ENCODE results near the gene SNRNP27.
"Not testable (repeated sequence)": the region's sequence is repeated elsewhere in the genome, so short reads cannot be mapped to it uniquely, and the experiment has no call there.

The SNRNP27 gene, protein sequence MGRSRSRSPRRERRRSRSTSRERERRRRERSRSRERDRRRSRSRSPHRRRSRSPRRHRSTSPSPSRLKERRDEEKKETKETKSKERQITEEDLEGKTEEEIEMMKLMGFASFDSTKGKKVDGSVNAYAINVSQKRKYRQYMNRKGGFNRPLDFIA

DNA sequence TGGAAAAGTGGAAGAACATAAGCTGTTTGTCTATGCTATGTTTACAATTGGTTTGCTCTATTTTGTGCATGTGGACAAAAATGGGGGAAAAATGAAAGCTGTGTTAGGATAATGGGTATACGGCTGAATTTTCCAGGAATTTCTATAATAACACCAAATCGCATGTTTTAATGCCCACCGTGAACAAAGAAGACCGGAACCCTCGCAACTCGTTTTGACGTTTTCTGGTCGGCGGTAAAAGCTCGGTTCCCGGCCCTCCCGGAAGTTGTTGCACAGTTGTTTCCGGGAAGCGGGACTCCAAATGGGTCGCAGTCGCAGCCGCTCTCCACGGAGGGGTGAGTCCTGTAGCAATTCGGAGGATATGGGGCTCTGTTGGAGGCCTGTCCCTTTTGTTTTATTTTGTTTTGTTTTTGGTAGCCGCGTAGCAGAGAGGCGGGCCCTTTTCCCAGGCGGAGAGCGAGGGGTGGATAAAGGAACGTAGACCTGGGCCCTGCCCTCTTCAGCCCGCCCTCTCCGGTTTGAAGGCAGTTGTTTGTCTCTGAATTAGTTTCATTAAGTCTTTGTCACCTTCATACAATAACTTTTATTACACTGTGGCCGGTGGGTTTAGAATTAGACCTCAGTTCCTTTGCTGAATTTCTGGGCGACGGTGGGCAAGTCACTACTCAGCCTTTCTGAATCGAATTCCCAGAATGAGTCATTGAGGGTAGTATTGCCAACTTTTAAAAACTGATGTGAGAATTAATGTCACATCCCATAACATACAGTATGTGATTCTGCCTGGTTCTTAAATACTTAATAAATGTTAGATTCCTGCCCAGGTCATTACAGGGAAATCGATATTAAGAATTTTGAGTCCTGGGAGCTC lies at the start of gene SNRNP27:
SNRNP27 (plus strand) TSS at position 273 of the 868 bp plus-strand sequence; CDS start at position 302, 29 bp downstream.
- peak; percentile 93 for DNase-seq

DNA sequence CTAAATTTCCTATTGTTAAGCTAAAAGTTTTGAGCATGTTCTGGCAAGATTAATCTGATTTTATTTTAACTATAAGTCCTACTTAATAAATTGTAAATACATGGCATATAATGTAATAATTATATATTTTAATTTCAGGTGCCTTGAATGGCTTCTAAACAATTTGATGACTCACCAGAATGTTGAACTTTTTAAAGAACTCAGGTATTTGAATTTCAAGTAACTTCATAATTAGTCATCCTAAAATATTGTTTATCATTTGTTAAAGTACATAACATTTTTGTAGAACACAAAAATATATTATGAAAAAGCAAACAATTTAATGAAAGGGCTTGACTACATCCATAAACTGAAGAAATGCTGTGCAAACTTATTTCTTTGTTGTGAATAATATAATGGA lies 49.8 kb upstream of the SNRNP27 start:
- DNase-seq: no peak

GRCh38 chr2:69844560-69844959 lies 49.2 kb upstream of the SNRNP27 start:
- DNase-seq: no peak

DNA sequence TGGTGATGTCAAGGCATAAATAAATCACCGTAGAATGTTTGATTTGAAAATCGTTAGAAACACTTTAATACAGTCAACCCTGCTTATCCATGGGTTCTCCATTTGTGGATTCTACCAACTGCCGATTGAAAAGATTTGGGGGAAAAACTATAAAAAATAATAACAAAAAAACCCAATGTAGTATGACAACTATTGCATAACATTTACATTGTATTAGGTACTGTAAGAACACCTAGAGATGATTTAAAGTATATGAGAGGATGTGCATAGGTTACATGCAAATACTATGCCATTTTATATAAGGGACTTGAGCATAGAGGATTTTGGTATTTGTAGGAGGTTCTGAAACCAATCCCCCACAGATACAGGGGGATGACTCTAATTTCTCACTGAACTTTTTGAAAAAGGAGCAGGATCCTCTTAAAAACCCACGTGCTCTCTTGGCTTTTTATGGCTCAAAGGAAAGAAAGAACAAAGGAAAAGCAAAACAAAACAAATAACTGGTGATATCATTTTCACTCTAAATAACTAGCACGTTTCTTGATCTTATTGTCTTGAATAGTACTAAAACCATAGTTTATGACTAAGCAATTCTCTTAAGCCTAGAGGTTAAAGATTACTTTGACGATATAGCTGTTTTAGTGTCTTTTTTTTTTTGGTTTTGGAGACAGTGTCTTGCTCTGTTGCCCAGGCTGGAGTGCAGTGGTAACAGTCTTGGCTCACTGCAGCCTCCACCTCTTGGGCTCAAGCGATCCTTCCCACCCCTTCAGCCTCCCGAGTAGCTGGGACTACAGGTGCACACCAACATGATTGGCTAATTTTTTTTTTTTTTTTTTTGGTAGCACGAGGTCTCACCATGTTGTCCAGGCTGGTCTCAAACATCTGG lies 47.3 kb upstream of the SNRNP27 start:
- no peak for DNase-seq

DNA sequence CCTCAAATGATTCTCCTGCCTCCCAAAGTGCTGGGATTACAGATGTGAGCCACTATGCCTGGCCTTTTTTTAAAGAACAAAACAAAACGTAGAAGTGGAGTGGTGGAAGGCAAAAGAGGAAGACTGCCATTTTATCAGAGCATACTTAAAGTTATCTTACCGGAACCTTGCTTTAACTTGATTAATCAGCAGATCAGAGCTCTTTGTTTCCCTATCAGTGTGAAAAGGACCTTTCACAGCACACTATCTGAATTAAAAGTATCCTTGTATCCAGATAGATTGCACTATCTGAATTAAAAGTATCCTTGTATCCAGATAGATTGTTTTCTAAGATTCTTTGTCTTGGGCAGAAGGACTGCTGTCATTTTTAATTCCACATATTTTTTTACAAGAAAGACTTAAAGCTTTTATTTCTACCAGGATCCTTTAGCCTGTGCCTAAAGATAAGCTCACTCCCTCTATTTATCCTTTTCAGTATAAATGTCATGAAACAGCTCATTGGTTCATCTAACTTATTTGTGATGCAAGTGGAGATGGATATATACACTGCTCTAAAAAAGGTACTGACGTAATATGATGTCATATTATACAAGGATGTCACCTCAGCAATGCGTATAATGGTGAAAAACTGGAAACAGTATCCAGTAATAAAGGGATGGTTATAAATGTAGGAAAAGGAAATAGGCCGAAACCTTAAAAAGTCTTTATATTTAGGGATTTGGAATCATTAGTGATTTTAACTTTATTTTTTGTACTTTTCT lies 46.5 kb upstream of the SNRNP27 start:
- DNase-seq: no peak

- DNase-seq: no peak
These were observed 45.5 kb upstream of the SNRNP27 start for GRCh38 chr2:69848186-69848790.

DNA sequence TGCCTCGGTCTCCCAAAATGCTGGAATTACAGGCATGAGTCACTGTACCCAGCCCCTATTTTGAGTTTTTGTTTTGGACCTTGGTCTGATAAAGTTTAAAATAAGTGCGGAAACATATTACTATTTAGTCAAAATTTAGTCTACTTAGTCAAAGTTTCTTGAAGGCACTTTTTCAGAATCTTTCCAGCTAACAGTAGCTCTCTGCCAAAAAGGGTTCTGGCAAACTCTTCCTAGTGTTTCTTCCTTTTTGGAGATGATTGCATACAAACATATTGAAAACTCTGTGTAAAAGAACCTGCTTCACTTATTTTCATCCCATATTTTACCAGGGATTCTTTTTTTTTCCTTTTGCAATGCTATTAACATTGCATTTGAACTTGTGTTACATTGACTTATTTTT lies 35.5 kb upstream of the SNRNP27 start:
- DNase-seq: no peak

GRCh38 chr2:69863298-69863697 lies 30.5 kb upstream of the SNRNP27 start:
- DNase-seq: no peak

DNA sequence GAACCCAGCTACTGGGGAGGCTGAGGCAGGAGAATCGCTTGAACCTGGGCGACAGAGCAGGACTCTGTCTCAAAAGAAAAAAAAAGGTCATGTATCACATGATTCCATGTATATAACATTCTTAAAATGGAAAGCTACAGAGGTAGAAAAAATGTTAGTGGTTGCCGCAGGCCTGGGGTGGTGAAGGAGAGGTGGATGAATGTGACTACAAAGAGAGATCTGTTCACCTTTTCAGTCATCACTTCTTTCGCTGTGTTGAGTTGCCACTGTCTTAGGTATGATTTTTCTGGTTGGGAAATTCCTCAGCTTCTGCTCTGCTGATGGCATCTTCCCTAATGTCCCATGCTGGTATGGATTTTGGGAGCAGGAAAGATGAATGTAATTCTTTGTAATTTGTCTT lies 5.3 kb upstream of the SNRNP27 start:
- no peak for DNase-seq

DNA sequence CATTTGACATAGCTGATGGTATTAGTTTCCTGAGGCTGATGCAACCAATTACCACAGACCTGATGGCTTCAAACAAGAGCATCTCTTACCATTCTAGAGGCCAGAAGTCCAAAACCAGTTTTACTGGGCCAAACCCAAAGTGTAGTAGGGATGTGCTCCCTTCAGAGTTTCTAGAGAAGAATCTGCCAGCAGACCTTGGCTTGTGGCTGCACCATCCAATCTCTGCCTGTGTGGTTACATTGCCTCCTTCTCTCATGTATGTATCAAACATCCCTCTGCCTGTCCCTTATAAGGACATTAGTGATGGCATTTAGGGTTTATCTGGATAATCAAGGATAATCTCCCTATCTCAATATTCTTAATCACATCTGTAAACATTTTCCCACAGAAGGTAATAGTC lies 4.5 kb upstream of the SNRNP27 start:
- no peak for DNase-seq

GRCh38 chr2:69890881-69891280 lies 2.9 kb upstream of the SNRNP27 start:
- DNase-seq: no peak

- DNase-seq: not testable (repeated sequence)
These were observed 825 bp upstream of the SNRNP27 start for GRCh38 chr2:69892838-69893424.

- DNase-seq: not testable (repeated sequence)
These were observed 981 bp downstream of the SNRNP27 start for GRCh38 chr2:69894737-69895136.

DNA sequence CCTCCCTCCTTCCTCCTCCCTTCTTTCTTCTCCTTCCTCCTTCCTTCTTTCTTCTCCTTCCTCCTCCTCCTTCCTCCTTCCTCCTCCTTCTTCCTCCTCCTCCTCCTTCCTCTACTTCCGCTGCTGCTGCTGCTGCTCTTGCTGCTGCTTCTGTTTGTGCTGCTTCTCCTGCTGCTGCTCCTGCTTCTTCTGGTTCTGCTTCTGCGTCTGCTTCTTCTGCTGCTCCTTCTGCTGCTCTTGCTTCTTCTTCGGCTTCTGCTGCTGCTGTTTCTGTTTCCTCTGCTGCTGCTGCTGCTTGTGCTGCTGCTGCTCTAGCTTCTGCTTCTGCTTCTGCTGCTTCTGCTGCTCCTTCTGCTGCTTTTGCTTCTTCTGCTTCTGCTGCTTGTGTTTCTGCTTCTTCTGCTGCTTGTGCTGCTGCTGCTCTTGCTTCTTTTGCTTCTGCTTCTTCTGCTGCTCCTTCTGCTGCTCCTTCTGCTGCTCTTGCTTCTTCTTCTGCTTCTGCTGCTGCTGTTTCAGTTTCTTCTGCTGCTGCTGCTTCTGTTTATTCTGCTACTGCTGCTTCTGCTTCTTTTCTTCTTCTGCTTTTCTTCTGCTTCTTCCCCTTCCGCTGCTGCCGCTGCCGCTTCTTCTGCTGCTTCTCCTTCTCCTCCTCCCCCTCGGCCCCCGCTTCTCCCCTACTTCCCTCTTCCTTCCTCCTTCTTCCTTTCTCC lies 8.6 kb downstream of the SNRNP27 start:
- no peak for DNase-seq

DNA sequence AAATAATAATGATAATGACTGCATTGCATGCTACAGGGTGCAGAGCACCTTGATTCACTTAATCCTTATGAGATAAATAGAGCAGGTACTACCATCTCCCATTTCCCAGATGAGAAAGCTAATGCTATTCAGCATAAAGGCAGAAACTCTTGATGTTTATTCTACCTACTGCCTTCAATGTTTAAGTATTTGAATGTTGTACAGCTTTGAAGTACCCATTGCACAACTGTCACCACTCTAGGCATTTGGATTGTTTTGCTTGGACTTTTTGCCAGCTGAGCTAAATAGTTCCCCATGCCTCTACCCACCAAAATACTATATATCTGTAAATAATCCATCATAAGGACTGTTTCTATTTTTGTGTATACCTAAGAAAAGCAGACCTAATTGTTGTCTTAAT lies 13.5 kb downstream of the SNRNP27 start:
- no peak for DNase-seq

DNA sequence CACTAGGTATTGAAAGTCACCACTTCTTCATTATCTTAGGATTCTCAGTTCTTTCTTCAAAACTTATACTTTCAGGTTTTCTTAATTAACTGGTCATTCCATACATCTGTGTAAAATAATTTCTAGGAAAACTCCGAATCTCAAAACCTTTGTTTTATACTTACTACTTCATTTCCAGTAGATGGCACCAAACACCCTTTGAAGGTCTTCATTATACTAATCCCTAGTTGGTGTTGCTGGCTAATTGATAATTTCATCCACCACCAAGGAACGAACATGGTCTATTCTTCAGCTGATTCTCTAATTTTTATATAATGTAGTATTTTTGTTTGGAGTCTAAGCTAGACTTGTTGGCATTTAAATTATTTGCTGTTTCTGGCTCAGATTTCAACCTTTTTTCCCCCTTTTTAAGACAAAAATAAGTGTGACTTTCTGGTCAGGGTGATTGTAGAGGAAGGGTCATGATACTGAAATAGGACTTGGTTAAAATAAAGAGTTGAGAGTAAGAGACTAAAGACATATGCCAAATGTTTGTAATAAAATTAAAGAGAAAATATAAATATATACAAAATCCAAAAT lies 18.3 kb downstream of the SNRNP27 start:
- no peak for DNase-seq

GRCh38 chr2:69914164-69914949 lies 20.6 kb downstream of the SNRNP27 start:
- DNase-seq: peak; percentile 99

DNA sequence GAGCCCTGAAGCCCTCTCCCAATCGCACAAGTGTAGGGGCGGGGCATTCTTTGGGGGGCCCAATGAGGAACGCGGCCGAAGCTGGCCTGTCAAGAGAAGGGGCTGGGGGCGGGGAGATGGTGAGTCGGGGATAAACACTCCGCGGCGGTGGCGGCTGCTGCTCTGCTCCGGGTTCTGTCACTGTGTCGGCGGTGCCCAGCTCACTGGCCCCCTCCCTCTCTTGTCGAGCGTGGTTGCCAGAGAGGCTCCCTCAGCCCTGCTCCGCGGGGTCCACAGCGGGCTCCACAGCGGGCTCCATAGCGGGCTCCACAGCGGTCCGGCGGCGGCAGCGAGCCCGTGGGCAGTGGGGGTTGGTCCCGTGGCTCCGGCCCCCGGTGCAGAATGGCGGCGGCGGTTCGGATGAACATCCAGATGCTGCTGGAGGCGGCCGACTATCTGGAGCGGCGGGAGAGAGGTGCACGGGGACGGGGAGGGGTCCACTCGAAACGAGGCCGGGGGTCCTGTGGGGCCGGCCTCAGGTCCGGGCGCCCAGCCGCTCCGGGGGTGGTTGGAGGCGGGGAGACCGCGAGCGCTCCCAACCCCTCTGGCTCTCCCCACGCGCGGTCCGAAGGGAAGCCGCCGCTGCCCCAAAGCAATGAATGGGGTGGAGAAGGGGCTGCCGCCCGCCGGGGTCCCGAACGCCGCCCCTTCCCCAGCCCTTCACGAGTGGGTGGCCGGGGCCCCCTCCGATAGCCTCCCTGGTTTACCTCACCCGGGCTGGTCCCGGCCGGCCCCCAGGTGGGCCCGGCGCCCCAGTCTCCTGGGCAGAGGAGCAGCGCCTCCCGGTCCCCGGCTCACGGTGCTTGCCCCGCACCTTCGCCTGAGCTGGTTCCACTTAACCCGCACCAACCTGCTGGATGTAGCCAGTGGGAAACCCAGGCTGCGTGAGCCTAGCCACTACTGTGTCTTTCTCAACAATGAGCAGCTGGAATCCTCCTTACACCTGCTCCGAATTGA lies 21.5 kb downstream of the SNRNP27 start, which contains the start of gene MXD1:
MXD1 (plus strand) TSS at position 160 of the 996 bp plus-strand sequence; CDS start at position 382, 222 bp downstream.
- DNase-seq: no peak
